HCT116 (cell line): ENCODE data around the gene UBE2L6. TPM values are rescaled to one million over a fixed set of nuclear protein-coding genes. Genes with fewer than 3 reads are reported as not detected.

Experiments
- ATAC-seq: fragments of 200-7000 bp; cut with Tn5 transposase; 2 replicates; pipeline ENCODE4 v1.9.1; 2020; ENCODE audit warnings: mild to moderate bottlenecking, moderate library complexity
- BruUV-seq: library from RNA; stranded (reverse); fragments of 400-500 nt; replicated peaks from 2 replicates; lab custom pipeline; 2021; lab: Mats Ljungman, UMichigan
- CTCF ChIA-PET: fragments of 300-600 bp; sonication (Branson Sonifier 250); formaldehyde crosslinking; loops from one replicate; lab custom pipeline; 2021; ENCODE audit warnings: antibody characterized with exemption; lab: Charles Lee
- POLR2A ChIA-PET: fragments of 300-600, 350-600 bp; sonication (Branson Sonifier 250); formaldehyde crosslinking; loops from one replicate; lab custom pipeline; 2021; ENCODE audit warnings: antibody characterized with exemption; lab: Charles Lee
- RAD21 ChIA-PET, 2 experiments: fragments of 300-600 bp; sonication (Branson Sonifier 250); formaldehyde crosslinking; loops; one replicate each; lab custom pipeline; 2023; ENCODE audit warnings: low total read pairs in 2 of 2; ENCODE audit not compliant: uncharacterized antibody in 2 of 2, unreplicated experiment in 2 of 2, low non-redundant PET in 1 of 2; lab: Charles Lee
- DNase-seq: peaks from one replicate; pipeline ENCODE4 v3.0.0-alpha.2; 2010; ENCODE audit warnings: low read depth, low spot score
- H2AFZ ChIP-seq: fragments of 200-600 bp; shearing (Covaris generic), sonication (generic); 2 replicates; pipeline ENCODE4 v1.6.1; 2017; ENCODE audit warnings: low read depth, mixed run types, mixed read lengths, antibody characterized with exemption, low read length; ENCODE audit not compliant: poor library complexity, severe bottlenecking
- H3K27ac ChIP-seq: 2 replicates; pipeline ENCODE4 v1.5.1; 2012; ENCODE audit warnings: low read depth, low read length
- H3K27me3 ChIP-seq: fragments of 200-600 bp; sonication (generic); 2 replicates; pipeline ENCODE4 v1.6.1; 2016; ENCODE audit warnings: mixed run types, low read length, mixed read lengths; ENCODE audit not compliant: insufficient read depth
- H3K36me3 ChIP-seq, 2 experiments: fragments of 200-500 bp in 1 of 2; fragments of 200-600 bp in 1 of 2; sonication (Bioruptor generic) in 1 of 2; sonication (generic) in 1 of 2; 2 replicates each; pipeline versions ENCODE4 v1.5.1 to v1.6.1; 2014 to 2016; ENCODE audit warnings: low read length in 2 of 2, inconsistent platforms in 1 of 2, mixed read lengths in 1 of 2, mixed run types in 1 of 2; ENCODE audit not compliant: insufficient read depth in 2 of 2, control insufficient read depth in 1 of 2
- H3K4me1 ChIP-seq, 2 experiments: fragments of 200-600 bp in 1 of 2; sonication (generic) in 1 of 2; 2 replicates each; pipeline versions ENCODE4 v1.5.1 to v1.6.1; 2012 to 2017; ENCODE audit warnings: low read length in 2 of 2, inconsistent platforms in 1 of 2, mild to moderate bottlenecking in 1 of 2, mixed read lengths in 1 of 2, mixed run types in 1 of 2, moderate library complexity in 1 of 2; ENCODE audit not compliant: insufficient read depth in 2 of 2, control insufficient read depth in 1 of 2
- H3K4me2 ChIP-seq: fragments of 200-600 bp; sonication (generic); 2 replicates; pipeline ENCODE4 v1.6.1; 2017; ENCODE audit warnings: mixed run types, low read length, mixed read lengths
- H3K4me3 ChIP-seq, 2 experiments: fragments of 200-600 bp in 1 of 2; sonication (generic) in 1 of 2; replicated peaks in 1 of 2; 2 replicates each; pipeline ENCODE4 v1.5.1; 2011 to 2016; ENCODE audit warnings: low read length in 2 of 2, control low read depth in 1 of 2, low read depth in 1 of 2, mild to moderate bottlenecking in 1 of 2, mixed read lengths in 1 of 2, mixed run types in 1 of 2
- H3K79me2 ChIP-seq: fragments of 200-600 bp; sonication (generic); 2 replicates; pipeline ENCODE4 v1.6.1; 2017; ENCODE audit warnings: mild to moderate bottlenecking, mixed run types, low read length, moderate library complexity, mixed read lengths; ENCODE audit not compliant: insufficient read depth
- H3K9ac ChIP-seq: fragments of 200-600 bp; sonication (generic); 2 replicates; pipeline ENCODE4 v1.6.1; 2016; ENCODE audit warnings: low read length, mixed read lengths
- H3K9me2 ChIP-seq: fragments of 200-600 bp; sonication (generic), shearing (Covaris generic); 2 replicates; pipeline ENCODE4 v1.6.1; 2017; ENCODE audit warnings: mixed run types, mild to moderate bottlenecking, moderate library complexity; ENCODE audit not compliant: insufficient read depth
- H3K9me3 ChIP-seq, 2 experiments: fragments of 200-500 bp in 1 of 2; fragments of 200-600 bp in 1 of 2; sonication (Bioruptor generic) in 1 of 2; sonication (generic) in 1 of 2; 2 replicates each; pipeline ENCODE4 v1.6.1; 2014 to 2017; ENCODE audit warnings: low read length in 2 of 2, mixed read lengths in 2 of 2, inconsistent platforms in 1 of 2, low read depth in 1 of 2, mild to moderate bottlenecking in 1 of 2, mixed run types in 1 of 2, moderate library complexity in 1 of 2; ENCODE audit not compliant: control insufficient read depth in 1 of 2, insufficient read depth in 1 of 2
- H4K20me1 ChIP-seq: fragments of 200-600 bp; sonication (generic), shearing (Covaris generic); 2 replicates; pipeline ENCODE4 v1.6.1; 2017; ENCODE audit warnings: mixed run types, mild to moderate bottlenecking, moderate library complexity; ENCODE audit not compliant: insufficient read depth
- ATF3 ChIP-seq: IDR thresholded peaks from 2 replicates; pipeline ENCODE4 v1.6.1; 2012
- CEBPB ChIP-seq: IDR thresholded peaks from 2 replicates; pipeline ENCODE4 v1.6.1; 2012; ENCODE audit warnings: low read depth
- CTCF ChIP-seq, 3 experiments: fragments of 200-600 bp in 1 of 3; sonication (generic) in 1 of 3; IDR thresholded peaks in 2 of 3; conservative IDR thresholded peaks in 1 of 3; 2 replicates each; pipeline ENCODE4 v1.5.1; 2012 to 2017; ENCODE audit warnings: low read depth in 2 of 3, low read length in 2 of 3, antibody characterized with exemption in 1 of 3, borderline replicate concordance in 1 of 3, control low read depth in 1 of 3, mild to moderate bottlenecking in 1 of 3, mixed read lengths in 1 of 3, mixed run types in 1 of 3, moderate library complexity in 1 of 3; ENCODE audit not compliant: insufficient read depth in 1 of 3
- EGR1 ChIP-seq: IDR thresholded peaks from 2 replicates; pipeline ENCODE4 v1.6.1; 2012; ENCODE audit warnings: low read depth
- ELF1 ChIP-seq: IDR thresholded peaks from 2 replicates; pipeline ENCODE4 v1.6.1; 2012; ENCODE audit warnings: low read depth, borderline replicate concordance
- EZH2 ChIP-seq: fragments of 200-600 bp; sonication (generic); IDR thresholded peaks from 2 replicates; pipeline ENCODE4 v1.6.1; 2017; ENCODE audit warnings: antibody characterized with exemption, mixed run types
- POLR2AphosphoS5 ChIP-seq: IDR thresholded peaks from 2 replicates; pipeline ENCODE4 v1.6.1; 2011; ENCODE audit warnings: mild to moderate bottlenecking, low read depth, low read length, moderate library complexity
- RAD21 ChIP-seq: IDR thresholded peaks from 2 replicates; pipeline ENCODE4 v1.6.1; 2012; ENCODE audit warnings: low read depth, mild to moderate bottlenecking
- intact Hi-C: fragments of 100-400 bp; cut with micrococcal nuclease; formaldehyde crosslinking; loops from 2 replicates; pipeline ENCODE4 v1.10.0; 2022
- total RNA-seq: library from RNA; stranded (reverse); gene quantifications from one replicate; pipeline ENCODE4 v1.2.1, GENCODE V29; 2021; ENCODE audit not compliant: unreplicated experiment

UBE2L6 gene
- total RNA-seq, 1 experiment from 2014 or later = 24.8 TPM

GRCh38 chr11:57502870-57503269 is 64.6 kb downstream of the UBE2L6 start:
- ChIA-PET RAD21 (no interaction called here), POLR2A (no interaction called here), CTCF (interaction anchor here (2.1 kb wide), 1 partner anchor 10 kb away, joined by 36 read pairs; no protein-coding TSS in a partner anchor)
- Histone ChIP-seq H2AFZ (no peak overlapping the region), H3K4me2 (no peak overlapping the region), H3K27ac (no peak overlapping the region), H3K27me3 (no peaks in the 10 kb centered on the region), H3K4me3 (no peak overlapping the region), H3K79me2 (no peaks in the 10 kb centered on the region), H4K20me1 (no peaks in the 10 kb centered on the region), H3K9me3 (no peaks in the 10 kb centered on the region), H3K9me2 (no peaks in the 10 kb centered on the region), H3K9ac (no peak overlapping the region), H3K36me3 (no peaks in the 10 kb centered on the region), H3K4me1 (peaks cover 9 to 17% of the 10 kb centered on the region in 2 experiments; a peak in 3 of 4 replicates)
- intact Hi-C loops = no loop called here
- ATAC-seq = no peak
- no peak for DNase-seq
- no peak for TF ChIP-seq CTCF (IDR thresholded peaks at IDR 0.05 in 2 of 3, conservative IDR thresholded peaks at IDR 0.05 in 1 of 3; ENCODE audit: borderline replicate concordance in 1 of 3, insufficient read depth in 1 of 3, low read depth in 2 of 3, low read length in 2 of 3)
- no peak for TF ChIP-seq EGR1
- no peak for TF ChIP-seq ELF1
- TF ChIP-seq RAD21 = no peak
- TF ChIP-seq ATF3 = no peak
- TF ChIP-seq CEBPB = no peak
- no peak for TF ChIP-seq POLR2AphosphoS5
- no peak for TF ChIP-seq EZH2
- no TSS peak for BruUV-seq
